ENCODE data around the gene PLEKHA7.

The PLEKHA7 gene

DNA sequence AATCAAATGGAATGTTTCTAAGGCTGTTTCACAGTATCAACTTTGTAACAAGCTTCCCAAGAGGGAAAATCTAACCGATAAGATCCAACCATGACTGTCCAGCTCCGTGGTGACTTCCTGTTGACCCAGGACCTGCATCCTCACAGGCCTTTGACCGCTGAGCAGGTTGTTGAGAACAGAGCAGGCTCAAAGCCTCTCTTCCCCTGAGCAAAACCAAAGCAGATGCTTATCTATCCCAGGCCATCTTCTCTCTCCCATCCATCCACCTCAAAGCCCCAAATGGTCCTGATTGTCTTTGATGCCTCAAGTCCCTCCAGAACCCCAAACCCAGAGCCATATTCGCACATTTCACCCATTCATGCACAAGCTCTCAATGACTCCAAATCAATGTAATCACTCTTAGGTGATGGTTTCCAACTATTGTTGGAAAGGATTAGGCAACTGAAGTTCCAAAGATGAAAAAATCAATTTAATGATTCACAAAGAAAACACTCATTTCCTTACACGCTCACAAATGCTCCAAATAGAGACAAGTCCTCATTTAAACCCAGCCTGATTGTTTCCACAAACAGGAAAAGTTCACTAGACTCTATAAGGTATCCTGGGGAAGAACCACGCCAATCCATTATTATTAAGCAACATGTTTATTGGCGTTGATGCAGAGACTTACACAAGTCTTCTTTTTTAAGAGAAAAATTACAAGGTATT lies 227.0 kb downstream of the PLEKHA7 start:
- no peak for DNase-seq (ENCODE audit: low read depth)

GRCh38 chr11:16786131-16786530 lies 228.1 kb downstream of the PLEKHA7 start:
- DNase-seq (ENCODE audit: low read depth): no peak

GRCh38 chr11:16785520-16786128 lies 228.6 kb downstream of the PLEKHA7 start:
- DNase-seq (ENCODE audit: low read depth): peak; percentile 36

- no peak for DNase-seq (ENCODE audit: low read depth)
These were observed 229.5 kb downstream of the PLEKHA7 start for GRCh38 chr11:16784666-16785065.

DNA sequence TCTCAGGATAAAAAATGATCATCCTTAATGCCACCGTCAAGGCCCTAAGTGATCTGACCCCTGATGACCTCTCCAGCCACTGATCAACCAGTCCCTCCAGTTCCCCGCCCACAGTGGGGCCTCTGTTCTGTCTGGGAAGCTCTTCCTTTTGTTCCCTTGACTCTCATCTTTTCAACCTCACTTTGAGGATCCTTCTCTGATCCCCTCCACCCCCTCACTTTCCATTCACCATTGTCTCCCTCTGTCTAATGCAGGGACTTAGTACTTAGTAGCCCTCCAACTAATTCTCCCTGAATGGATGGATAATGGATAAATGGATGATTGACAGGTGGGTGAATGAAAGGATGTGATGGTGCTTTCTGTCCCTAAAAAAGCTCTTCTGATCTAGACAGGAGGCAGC lies 230.1 kb downstream of the PLEKHA7 start:
- no peak for DNase-seq (ENCODE audit: low read depth)

- no peak for DNase-seq (ENCODE audit: low read depth)
These were observed 230.9 kb downstream of the PLEKHA7 start for GRCh38 chr11:16783321-16783801.

DNA sequence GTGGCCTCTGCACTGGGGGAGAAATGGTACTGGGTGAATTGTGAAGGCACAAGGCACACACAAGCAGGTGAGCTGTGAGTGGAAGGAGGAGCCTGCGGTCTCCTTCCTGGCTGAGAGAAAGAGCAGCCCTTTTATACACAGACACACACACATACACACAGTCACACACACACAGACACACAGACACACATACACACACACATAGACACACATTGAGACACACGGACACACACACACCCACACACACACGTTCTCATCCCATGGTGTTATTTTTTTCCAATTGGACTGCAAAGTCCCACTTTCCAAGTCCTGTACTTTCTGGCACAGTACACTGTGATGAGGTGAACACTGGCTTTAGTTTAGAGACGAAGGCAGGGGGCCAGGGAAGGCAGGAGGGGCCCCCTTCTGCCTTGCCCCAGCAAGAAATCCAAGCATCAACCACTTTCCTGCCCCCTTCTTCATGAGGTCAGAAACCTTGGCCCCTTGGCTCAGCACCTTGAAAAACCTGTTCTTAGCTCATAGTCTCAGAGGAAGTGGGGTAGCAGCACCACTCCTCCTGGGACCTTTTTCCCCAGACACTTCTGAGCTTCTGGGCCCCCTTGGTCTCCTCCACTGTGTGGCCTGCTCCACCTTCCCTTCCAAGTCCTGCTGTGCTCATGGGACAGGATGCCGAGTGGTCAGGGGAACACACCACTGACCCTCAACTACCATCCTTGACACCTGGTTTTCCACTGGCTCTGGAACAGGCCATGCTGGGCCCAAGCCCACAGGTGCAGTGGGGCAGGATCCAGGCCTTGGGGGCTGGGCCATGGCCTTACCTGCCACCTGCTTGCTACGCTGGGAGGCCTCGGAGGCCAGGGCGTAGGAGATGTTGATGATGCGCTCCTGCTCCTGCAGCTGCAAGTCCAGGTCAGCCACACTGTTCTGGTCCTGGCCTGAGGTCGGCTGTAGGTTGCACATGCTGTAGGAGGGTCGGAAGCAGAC lies 232.0 kb downstream of the PLEKHA7 start:
- no peak for DNase-seq (ENCODE audit: low read depth)

DNA sequence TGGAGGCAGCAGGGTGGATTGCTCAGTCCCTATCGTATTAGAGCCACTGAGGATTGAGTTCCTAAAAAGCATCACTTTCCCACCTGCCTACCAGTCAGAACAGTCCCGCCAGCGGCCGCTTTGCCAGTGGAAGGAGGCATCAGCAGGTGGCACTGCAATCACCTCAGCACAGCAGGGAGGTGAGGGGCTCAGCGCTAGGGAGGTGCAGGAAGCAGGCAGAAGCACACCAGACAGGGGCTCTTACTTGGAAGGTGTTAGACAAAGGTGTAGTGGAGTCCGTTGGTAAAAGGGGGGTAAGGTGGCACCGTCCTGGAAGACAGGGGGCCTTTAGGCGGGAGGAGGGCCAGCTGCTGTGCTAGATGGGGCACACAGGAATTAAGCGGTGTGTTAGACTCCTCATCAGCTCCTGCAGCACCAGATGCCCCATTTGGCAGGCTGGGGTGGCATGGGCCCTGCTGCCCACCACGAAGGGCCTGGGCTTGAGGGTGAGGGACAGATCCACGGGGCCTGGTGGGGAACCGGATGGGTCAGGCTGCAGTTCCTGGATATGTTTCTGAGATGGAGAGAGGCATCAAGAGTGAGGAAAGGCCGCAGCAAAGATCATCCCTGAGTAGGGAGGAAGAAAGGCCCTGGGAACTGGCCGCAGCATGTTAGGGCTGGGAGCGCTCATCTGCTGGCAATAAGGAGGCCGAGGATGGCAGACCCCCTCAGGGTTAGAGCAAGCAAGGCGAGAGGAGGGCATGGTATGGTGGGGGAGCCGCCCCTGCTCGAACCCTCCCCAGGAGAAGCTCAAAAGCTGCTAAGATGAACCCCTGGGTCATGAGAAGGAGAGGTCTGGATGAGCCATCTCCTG lies 233.3 kb downstream of the PLEKHA7 start:
- no peak for DNase-seq (ENCODE audit: low read depth)

DNA sequence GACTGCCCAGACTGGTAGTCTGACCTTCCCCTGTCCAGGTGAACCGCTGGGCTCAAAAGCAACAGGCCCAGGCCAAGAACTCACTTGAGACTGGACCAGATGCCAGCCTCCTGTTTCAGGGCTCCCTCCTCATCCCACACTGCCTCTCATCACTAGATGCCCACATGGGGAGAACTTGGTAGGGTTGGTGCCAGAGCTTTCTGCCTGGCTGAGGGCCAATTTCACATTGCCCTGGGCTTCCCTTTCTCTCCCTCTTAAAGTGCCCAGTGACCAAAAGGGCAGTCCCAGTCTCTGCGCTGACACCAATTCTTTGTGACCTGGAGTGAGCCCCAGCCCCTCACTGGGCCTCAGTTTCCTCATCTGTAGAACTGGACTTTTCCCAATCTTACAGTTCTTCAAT lies 234.1 kb downstream of the PLEKHA7 start:
- DNase-seq (ENCODE audit: low read depth): no peak

GRCh38 chr11:16779436-16779835 lies 234.8 kb downstream of the PLEKHA7 start:
- DNase-seq (ENCODE audit: low read depth): no peak

GRCh38 chr11:16778876-16779275 lies 235.3 kb downstream of the PLEKHA7 start:
- no peak for DNase-seq (ENCODE audit: low read depth)

GRCh38 chr11:16778286-16778685 lies 235.9 kb downstream of the PLEKHA7 start:
- DNase-seq (ENCODE audit: low read depth): no peak

- no peak for DNase-seq (ENCODE audit: low read depth)
These were observed 236.6 kb downstream of the PLEKHA7 start for GRCh38 chr11:16777613-16777975.

DNA sequence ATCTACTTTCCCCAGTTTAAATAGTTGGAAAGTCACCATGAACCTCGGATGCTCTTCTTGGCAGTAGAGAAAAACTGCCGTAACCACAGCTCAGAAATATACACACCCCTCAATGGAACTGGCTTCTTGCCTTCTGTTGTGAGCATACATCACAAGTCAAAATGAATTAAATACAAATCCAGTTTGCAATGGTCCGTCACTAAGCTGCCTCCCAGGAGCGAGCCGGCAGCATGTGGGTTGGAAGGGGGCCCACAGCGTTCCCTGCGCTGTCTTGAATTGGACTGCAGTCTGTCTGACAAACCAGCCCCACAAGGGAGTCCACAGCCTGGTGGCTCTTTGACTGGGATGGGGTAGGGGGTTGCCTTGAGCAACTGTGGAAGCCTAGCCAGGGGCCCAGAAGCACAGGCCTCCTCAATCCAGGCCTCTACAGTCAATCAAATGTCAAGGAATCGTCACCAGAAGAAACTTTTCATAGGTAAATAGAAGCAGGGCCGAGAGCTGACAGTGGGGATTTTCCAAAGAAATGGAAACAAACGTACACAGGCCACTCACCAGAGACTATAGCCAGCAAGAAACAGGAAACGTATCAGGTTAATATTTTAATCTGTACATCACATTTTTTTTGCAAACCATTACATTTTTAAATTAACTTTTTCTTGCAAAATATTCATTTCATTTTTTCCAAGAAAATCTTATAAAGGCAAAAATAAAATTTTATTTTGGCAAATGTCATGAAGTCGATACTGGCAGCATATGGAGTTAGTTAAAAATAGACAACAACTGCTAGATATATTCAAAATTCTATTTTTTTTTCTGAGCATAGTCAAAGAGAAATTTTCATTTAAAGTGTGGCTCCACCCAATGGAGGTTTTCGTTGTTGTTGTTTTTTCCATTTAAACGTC lies 237.3 kb downstream of the PLEKHA7 start:
- no peak for DNase-seq (ENCODE audit: low read depth)

- no peak for DNase-seq (ENCODE audit: low read depth)
These were observed 238.5 kb downstream of the PLEKHA7 start for GRCh38 chr11:16775614-16776283.

- DNase-seq (ENCODE audit: low read depth): no peak
These were observed 239.1 kb downstream of the PLEKHA7 start for GRCh38 chr11:16774936-16775613.

DNA sequence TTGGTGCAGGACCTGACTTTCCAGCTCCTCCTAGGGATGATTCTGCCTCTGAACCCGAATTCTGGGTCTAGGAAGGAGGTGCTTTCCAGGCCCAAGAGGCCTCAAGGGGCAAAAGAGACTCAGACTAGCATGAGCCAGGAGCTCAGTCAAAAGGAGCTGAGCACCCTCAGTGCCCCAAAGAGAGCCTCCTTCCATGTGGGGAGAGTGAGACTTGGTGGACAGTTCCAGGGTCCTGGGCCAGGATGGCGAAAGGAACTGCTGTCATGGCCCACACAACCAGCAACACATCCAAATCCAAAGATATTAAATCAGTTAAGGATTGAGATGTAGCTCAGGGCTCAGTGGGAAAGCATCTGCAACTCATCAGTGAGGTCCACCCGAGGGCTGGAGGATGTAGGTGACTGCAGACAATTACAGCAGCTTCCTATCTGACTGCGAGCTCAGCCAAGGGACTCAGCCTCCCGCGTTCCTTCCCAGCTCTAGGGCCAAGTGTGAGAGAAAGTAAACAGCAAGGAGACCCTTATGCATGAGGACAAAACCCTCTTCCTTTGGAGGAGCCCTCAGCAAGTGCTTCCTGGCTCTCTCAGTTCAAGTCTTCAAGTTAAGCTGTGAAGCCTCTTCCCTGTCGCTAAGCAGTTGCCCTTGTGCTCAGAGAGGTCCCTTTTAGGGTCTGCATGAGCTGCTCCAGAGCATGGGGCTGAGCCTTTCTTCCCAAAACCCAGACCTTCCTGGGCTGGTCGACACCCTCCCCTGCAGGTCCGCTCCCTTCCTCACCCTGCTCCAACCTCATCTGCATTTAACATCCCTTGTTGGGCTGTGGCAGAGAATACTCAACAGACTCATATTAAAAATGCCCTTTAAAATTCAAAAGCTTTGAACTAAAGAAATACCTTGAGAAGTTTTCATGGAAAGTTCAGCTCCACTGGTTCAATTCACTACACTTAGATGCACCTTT lies 240.0 kb downstream of the PLEKHA7 start:
- DNase-seq (ENCODE audit: low read depth): no peak

DNA sequence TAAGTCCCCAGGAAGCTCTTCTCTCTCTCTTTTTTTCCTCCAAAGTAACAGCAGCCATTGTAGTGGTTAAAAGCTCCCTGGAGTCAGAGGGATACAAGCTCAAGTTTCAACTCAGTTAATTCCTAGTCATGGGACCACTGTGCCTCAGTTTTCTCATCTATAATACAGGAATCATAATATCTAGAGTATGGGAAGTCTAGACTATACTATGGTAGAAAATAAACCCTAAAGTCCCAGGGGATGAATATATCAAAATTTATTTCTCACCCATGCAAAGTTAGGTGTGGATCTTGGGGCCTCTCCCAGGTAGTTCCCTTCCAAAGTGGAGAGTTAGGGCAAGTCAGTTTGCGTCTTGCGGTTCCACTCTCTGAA lies 242.1 kb downstream of the PLEKHA7 start:
- DNase-seq (ENCODE audit: low read depth): no peak

All from activated T-cell treated with anti-CD3 and anti-CD28 coated beads for 48 hours (primary cell).